HEK293T (cell line): Measurements from ENCODE around the gene CLASP1.

Experiments used
- FOXM1 ChIP-seq: fragments of 450-650 bp; IDR thresholded peaks from 2 replicates; pipeline ENCODE4 v1.6.1; 2017; ENCODE audit warnings: mild to moderate bottlenecking, borderline replicate concordance
- NFRKB ChIP-seq: fragments of 450-650 bp; IDR thresholded peaks from 2 replicates; pipeline ENCODE4 v1.6.1; 2016; ENCODE audit warnings: mild to moderate bottlenecking, moderate library complexity
- SUZ12 ChIP-seq: fragments of 450-650 bp; IDR thresholded peaks from 2 replicates; pipeline ENCODE4 v1.6.1; 2016; ENCODE audit warnings: mild to moderate bottlenecking
- ZNF384 ChIP-seq: fragments of 450-650 bp; IDR thresholded peaks from 2 replicates; pipeline ENCODE4 v1.6.1; 2016

DNA sequence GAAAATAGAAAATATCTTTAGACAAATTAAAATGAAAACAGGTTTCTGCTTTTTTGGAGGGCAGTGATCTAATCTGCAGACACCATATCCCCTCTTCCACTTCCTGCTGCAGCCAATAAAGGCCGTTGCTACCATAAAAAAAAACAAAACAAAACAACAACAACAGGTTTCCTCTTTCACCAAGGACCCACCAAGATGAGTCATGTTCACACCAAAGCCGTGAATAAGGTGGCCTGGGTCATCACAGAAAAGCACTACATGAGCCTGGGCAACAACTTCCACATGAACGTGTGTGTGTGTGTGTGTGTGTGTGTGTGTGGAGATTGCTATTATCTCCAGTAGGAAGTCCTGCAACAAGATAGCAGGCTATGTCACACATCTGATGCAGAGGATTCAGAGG is 339.5 kb downstream of the CLASP1 start:
- no peak for TF ChIP-seq NFRKB
- no peak for TF ChIP-seq FOXM1
- TF ChIP-seq ZNF384: no peak
- TF ChIP-seq SUZ12: no peak
